NCI-H1105 treated with DMSO at 0.1 percent for 48 hours (cell line): ENCODE data around the gene VIL1.

ENCODE experiments used
- DNase-seq: peaks from one replicate; lab custom pipeline; 2025; lab: John Stamatoyannopoulos, UW

VIL1 gene

DNA sequence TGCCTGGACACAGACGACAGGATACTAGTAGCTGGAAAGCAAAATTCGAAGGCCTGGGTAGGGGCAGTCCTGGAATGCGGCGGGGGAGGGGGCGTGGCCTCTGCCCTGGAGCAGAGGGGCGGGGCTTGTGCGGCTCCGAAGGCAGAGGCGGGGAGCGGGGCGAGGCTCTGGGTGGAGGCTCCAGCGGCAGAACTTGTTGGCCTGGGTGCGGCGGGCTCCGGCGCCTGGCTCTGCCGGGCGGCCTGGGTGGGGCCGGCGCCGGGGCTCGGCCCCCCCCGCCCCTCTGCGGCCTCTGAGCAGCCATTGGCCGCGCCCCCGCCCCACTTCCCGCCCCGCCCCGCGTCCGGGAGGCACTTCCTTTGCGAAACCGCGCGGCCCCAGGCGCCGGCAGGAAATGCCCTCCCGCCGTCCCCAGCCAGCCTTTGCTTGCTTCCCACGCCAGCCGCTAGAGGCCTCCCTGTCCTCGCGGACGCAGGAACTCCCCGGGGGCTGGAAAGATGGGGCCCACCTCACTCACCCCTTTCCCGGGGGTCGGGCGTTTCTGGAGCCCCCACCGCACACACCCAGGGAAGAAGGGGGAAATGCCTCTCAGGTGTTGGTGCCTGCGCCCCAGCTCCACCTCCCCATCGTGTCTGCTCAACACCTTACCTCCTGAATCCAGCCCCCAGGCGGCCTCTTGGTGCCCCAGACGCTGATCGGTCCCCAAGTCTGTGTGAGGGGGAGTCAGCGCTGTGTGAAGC is 12.5 kb upstream of the VIL1 start:
- DNase-seq = peak; percentile 89

DNA sequence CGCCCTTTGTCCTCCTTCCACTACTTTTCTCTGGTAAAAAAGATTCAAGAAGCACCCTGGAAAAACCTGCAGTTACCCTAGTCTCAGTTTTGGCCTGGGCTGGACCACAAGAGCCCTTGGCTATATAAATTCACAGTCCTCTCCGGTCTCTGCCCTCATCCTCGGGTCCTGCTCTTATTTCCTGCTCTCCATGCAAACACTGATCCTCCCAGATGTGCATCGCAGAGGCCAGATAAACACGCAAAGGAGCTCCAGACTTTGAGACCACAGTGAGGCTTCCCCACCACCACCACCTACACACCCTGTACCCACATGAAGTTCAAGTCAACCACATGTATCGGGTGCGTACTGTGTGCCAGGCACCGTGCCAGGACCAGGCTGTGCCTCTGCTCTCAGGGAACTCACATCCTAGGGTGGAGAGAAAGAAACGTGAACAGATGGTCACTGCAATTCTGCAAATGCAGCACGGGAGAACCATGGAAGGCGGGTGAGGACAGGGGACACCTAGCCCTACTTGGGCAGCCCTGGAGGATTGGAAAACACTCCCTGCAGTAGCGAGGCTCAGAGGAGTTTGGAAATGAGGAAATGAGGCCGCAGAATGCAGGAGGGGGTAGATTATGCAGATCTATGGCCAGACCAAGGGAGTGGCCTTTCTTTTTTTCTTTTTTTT is 11.8 kb upstream of the VIL1 start:
- peak; percentile 48 for DNase-seq

DNA sequence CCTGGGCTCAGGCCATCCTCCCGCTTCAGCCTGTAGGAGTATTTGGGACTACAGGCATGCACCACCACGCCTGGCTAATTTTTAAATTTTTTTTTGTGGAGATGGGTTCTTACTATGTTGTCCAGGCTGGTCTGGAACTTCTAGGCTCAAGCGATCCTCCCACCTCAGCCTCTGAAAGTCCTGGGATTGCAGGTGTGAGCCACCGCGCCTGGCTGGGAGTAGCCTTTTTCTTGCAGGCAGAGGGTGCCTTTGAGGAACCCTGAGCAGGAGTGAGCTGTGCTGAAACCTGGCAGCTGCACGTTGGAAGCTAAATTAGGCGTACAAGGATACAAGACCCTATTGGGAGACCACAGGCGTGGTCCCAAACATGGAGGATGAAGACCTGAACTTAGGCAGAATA is 11.2 kb upstream of the VIL1 start:
- DNase-seq = no peak

- DNase-seq = no peak
These were observed 604 bp upstream of the VIL1 start for GRCh38 chr2:218418321-218418716.

GRCh38 chr2:218419630-218420216 is 800 bp downstream of the VIL1 start:
- DNase-seq = no peak

GRCh38 chr2:218421027-218421426 is 2.1 kb downstream of the VIL1 start:
- DNase-seq = no peak

DNA sequence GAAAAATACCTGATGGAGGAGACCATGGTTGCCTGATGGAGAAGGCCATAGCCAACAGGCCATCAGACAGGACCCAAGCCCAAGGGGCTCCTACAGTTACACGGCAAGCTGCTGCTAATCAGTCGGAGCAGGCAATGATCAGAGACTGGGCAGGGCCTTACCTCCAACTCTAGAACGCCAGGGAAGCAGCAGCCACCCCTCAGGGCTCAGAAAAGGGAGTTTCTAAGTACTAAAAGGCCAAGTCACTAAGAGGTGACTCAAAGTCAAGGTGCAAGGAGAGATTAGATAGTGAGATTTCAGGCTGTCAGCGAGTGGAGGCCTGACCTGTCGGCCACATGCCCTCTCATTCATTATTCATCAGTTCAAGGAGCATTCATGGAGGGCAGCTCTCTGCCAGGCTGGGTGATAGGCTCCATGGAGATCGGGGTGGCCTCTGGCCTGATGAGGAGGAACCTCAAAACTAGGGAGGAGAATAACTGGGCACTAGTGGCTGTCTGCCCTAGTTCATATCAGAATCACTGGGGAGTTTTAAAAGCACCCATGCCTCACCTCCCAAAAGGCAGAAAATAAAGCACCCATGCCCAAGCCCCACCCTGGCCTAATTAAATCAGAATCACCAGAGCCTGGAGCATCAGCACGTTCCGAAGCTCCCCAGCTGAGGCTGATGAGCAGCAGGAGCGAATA is 3.6 kb downstream of the VIL1 start:
- no peak for DNase-seq

DNA sequence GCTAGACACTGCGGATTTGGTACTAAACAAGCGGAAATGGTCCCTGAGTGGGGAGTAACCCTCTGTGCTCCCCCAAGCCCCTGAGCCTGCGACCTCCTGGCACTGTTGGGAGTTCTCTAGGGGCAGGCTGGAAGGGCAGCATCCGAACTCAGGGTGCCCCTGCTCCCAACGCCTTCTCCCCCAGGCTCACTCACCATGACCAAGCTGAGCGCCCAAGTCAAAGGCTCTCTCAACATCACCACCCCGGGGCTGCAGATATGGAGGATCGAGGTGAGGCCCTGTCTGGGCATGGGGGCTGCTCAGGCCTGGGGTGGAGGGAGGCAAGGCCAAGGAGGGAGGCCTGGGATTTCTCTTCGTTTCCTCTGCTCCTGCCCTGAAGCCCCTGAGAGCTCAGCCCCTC is 4.7 kb downstream of the VIL1 start:
- no peak for DNase-seq

DNA sequence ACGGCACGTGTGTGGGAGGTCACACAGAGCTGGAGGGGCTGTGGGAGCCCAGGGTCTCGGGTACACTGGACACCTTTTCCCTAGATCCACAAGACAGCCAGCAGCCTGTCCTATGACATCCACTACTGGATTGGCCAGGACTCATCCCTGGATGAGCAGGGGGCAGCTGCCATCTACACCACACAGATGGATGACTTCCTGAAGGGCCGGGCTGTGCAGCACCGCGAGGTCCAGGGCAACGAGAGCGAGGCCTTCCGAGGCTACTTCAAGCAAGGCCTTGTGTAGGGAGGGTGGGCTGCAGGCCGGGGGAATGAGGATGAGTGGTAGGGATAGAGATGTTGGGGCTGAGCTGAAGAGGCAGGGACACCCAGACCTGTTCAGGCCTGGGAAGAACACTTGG is 6.6 kb downstream of the VIL1 start:
- no peak for DNase-seq

GRCh38 chr2:218427741-218428140 is 8.8 kb downstream of the VIL1 start:
- DNase-seq = no peak

DNA sequence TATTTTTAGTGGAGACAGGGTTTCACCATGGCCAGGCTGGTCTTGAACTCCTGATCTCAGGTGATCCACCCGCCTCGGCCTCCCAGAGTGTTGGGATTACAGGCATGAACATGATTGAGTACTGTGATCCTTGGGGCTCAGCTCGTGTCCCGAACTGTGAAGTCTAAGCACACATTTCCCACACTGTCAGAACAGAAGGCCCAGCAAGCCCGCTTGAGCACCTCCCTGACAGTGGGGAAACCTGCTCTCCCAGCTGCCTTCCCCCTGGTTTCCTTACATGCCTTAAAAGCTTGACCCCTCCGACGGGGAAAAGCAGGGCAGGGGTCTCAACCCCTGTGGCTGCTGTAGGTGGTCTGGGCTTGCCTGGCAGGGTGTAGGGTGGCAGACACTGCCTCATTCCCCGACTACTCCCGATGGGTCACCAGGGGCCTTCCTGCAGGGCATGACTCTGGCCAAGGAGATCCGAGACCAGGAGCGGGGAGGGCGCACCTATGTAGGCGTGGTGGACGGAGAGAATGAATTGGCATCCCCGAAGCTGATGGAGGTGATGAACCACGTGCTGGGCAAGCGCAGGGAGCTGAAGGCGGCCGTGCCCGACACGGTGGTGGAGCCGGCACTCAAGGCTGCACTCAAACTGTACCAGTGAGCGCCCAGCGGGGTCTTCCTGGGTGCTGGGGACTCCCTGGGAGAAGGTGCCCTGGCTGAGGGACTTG is 10.1 kb downstream of the VIL1 start:
- no peak for DNase-seq

- no peak for DNase-seq
These were observed 11.2 kb downstream of the VIL1 start for GRCh38 chr2:218429911-218430692.

DNA sequence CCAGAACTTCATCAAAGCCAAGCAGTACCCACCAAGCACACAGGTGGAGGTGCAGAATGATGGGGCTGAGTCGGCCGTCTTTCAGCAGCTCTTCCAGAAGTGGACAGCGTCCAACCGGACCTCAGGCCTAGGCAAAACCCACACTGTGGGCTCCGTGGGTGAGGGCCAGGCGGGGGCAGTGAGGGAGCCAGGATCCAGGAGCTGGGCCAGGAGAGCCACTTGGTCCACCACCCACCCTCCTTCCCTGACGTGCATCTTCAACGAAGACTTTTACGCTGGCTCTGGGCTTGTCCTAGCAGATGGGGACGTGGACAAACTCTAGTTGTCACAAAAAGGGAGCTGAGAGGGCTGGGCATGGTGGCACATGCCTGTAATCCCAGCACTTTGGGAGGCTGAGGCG is 11.8 kb downstream of the VIL1 start:
- DNase-seq = no peak

DNA sequence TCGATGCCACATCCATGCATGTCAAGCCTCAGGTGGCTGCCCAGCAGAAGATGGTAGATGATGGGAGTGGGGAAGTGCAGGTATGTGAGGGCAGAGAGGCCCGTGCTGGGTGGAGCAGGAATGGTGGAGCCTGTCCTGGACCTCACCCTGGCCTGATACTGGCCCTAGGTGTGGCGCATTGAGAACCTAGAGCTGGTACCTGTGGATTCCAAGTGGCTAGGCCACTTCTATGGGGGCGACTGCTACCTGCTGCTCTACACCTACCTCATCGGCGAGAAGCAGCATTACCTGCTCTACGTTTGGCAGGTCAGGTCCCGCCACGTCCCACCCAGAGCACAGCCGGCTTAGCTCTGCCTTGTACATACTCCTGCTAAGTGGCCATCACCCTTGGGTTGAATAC is 13.0 kb downstream of the VIL1 start:
- DNase-seq = no peak

DNA sequence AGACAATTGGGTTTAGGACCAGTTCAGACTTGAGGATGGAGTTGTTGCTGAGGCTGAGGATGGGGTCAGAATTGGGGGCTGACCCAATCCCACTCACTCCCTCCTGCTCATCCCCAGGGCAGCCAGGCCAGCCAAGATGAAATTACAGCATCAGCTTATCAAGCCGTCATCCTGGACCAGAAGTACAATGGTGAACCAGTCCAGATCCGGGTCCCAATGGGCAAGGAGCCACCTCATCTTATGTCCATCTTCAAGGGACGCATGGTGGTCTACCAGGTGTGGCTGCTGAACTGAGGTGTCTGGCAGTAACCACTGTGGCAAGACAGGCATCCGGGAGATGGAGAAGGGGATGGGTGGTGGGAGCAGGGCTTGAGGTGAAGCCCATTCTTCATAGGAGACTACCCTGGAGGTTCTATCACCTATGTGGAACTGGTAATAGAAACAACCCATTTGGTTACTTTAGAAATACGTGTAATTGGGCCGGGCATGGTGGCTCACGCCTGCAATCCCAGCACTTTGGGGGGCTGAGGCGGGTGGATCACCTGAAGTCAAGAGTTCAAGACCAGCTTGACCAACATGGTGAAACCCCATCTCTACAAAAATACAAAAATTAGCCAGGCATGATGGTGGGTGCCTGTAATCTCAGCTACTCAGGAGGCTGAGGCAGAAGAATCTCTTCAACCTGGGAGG is 13.9 kb downstream of the VIL1 start:
- DNase-seq = no peak

DNA sequence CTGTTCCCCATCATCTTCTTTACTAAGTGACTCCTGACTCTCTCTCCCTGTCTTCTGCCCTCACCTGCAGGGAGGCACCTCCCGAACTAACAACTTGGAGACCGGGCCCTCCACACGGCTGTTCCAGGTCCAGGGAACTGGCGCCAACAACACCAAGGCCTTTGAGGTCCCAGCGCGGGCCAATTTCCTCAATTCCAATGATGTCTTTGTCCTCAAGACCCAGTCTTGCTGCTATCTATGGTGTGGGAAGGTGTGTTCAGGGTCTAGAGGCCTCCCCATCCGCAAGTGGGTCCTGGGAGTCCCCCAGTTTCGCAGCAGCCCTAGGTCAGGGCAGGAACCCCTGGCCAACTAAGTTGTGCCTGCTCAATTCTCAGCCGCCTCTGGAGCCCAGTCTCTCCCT is 15.5 kb downstream of the VIL1 start:
- DNase-seq = no peak

- DNase-seq = no peak
These were observed 16.4 kb downstream of the VIL1 start for GRCh38 chr2:218435003-218435982.

DNA sequence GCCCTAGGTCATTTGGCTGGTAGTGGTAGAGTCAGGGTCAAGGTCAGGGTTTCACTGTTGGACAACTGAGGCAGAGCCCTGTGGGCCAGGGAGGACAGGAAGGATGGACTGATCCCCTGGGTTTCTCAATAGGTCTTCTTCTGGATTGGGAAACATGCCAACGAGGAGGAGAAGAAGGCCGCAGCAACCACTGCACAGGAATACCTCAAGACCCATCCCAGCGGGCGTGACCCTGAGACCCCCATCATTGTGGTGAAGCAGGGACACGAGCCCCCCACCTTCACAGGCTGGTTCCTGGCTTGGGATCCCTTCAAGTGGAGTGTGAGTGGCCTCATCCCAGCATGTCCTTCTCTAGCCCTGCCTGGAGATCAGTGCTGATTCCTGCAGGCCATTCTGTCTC is 18.1 kb downstream of the VIL1 start:
- no peak for DNase-seq

DNA sequence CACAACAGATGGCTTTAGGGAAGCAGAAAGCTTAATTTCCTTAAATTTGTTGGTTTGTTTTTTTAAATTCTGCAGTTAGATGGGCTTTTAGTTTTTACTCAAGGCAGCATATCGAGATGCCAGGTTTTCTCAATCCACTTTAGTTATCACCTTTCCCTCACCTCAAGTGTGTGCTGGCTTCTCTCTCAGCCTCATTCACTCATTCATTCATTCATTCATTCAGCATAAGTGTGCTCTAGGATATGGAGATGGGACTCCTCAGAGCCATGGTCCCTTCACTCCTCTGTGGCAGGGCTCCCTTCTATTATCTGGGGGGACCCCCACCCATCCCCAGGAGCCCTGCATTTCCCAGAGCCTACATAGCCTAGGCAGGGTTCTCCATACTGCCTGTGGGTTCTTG is 19.0 kb downstream of the VIL1 start:
- DNase-seq = no peak

DNA sequence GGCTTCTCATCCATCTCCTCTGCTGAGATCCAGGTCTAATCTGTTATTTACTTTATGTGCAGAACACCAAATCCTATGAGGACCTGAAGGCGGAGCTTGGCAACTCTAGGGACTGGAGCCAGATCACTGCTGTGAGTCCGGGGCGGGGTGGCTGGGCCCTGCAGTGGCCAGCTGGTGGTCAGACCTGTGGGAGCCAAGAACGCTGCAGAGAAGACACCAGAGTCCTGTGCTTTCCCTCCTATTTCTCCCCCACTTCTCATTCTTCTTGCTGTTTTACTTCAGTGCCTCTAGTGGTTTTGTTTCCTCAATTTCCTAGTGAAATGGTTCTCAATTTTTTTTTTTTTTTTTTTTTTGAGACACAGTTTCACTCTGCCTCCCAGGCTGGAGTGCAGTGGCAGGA is 19.7 kb downstream of the VIL1 start:
- no peak for DNase-seq
